ENCODE data around the gene ACADS. TPM values are rescaled to one million over a fixed set of nuclear protein-coding genes. Genes with fewer than 3 reads are reported as not detected.
"Not testable (repeated sequence)": the region's sequence is repeated elsewhere in the genome, so short reads cannot be mapped to it uniquely, and the experiment has no call there.

Gene ACADS
- total RNA-seq, 1 experiment from 2014 or later = 12.5 TPM

- no peaks in the 10 kb centered on the region for H3K27me3 Mint-ChIP-seq (ENCODE audit: insufficient read depth, unreplicated experiment)
- CTCF ChIA-PET = no interaction called here
- intact Hi-C loops (cut with micrococcal nuclease; ENCODE audit: unreplicated experiment) = loop anchor here (5.0 kb wide), 1 partner anchor 145 kb away; the partner anchor contains the start of gene POP5
These were observed 1.3 kb downstream of the ACADS start for GRCh38 chr12:120726961-120727360.

DNA sequence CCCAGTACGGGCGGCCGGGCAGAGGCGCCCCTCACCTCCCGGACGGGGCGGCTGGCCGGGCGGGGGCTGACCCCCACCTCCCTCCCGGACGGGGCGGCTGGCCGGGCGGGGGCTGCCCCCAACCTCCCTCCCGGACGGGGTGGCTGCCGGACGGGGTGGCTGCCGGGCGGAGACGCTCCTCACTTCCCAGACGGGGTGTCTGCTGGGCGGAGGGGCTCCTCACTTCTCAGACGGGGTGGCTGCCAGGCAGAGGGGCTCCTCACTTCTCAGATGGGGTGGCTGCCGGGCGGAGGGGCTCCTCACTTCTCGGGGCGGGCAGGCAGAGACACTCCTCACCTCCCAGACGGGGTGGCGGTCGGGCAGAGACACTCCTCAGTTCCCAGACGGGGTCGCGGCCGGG, 6.6 kb downstream of the ACADS start:
- DNase-seq; H3K4me3 ChIP-seq (ENCODE audit: low read depth, low read length); H3K36me3 ChIP-seq (ENCODE audit: control insufficient read depth, insufficient read depth, low read length); H3K4me1 ChIP-seq; BruUV-seq (replicated peaks); CTCF ChIA-PET; H3K9me3 Mint-ChIP-seq (ENCODE audit: unreplicated experiment); H3K4me3 Mint-ChIP-seq (ENCODE audit: unreplicated experiment); H3K27me3 Mint-ChIP-seq (ENCODE audit: insufficient read depth, unreplicated experiment); H3K9me3 ChIP-seq; H3K27me3 ChIP-seq (replicated peaks; ENCODE audit: control insufficient read depth, insufficient read depth, low read length); H3K27ac Mint-ChIP-seq (ENCODE audit: unreplicated experiment); intact Hi-C loops (cut with micrococcal nuclease; ENCODE audit: unreplicated experiment); POLR2A ChIA-PET; H3K4me1 Mint-ChIP-seq (ENCODE audit: low read depth, unreplicated experiment): not testable (repeated sequence)
- peaks cover 18% of the 10 kb centered on the region for H3K36me3 Mint-ChIP-seq (ENCODE audit: insufficient read depth, unreplicated experiment)

More at GRCh38 chr12:120726961-120727360, 1.3 kb downstream of the ACADS start:
- peaks cover 3% of the 10 kb centered on the region for H3K36me3 ChIP-seq (ENCODE audit: control insufficient read depth, insufficient read depth, low read length)
- no peaks in the 10 kb centered on the region for H3K4me1 ChIP-seq
- Mint-ChIP-seq H3K4me3 (ENCODE audit: unreplicated experiment) (no peak overlapping the region), H3K4me1 (ENCODE audit: low read depth, unreplicated experiment) (peaks cover 8% of the 10 kb centered on the region), H3K27ac (ENCODE audit: unreplicated experiment) (no peak overlapping the region), H3K9me3 (ENCODE audit: unreplicated experiment) (no peaks in the 10 kb centered on the region), H3K36me3 (ENCODE audit: insufficient read depth, unreplicated experiment) (peaks cover 35% of the 10 kb centered on the region)
- H3K27me3 ChIP-seq (replicated peaks; ENCODE audit: control insufficient read depth, insufficient read depth, low read length) = no peaks in the 10 kb centered on the region
- DNase-seq = no peak
- no peak overlapping the region for H3K4me3 ChIP-seq (ENCODE audit: low read depth, low read length)
- POLR2A ChIA-PET = no interaction called here
- H3K9me3 ChIP-seq = no peaks in the 10 kb centered on the region
- no peak for TF ChIP-seq CTCF (IDR thresholded peaks at IDR 0.05; ENCODE audit: insufficient read depth in 1 of 2, low read depth in 1 of 2, low read length in 1 of 2, severe bottlenecking in 1 of 2, unreplicated experiment in 1 of 2)
- no TSS peak for BruUV-seq (replicated peaks)

- POLR2A ChIA-PET = no interaction called here
- no peaks in the 10 kb centered on the region for H3K4me1 ChIP-seq
- TF ChIP-seq CTCF (IDR thresholded peaks at IDR 0.05; ENCODE audit: insufficient read depth in 1 of 2, low read depth in 1 of 2, low read length in 1 of 2, severe bottlenecking in 1 of 2, unreplicated experiment in 1 of 2) = no peak
- intact Hi-C loops (cut with micrococcal nuclease; ENCODE audit: unreplicated experiment) = no loop called here
- no peaks in the 10 kb centered on the region for H3K27me3 ChIP-seq (replicated peaks; ENCODE audit: control insufficient read depth, insufficient read depth, low read length)
- Mint-ChIP-seq H3K27ac (ENCODE audit: unreplicated experiment) (no peak overlapping the region), H3K4me3 (ENCODE audit: unreplicated experiment) (no peak overlapping the region), H3K27me3 (ENCODE audit: insufficient read depth, unreplicated experiment) (no peaks in the 10 kb centered on the region), H3K36me3 (ENCODE audit: insufficient read depth, unreplicated experiment) (peaks cover 18% of the 10 kb centered on the region), H3K9me3 (ENCODE audit: unreplicated experiment) (no peaks in the 10 kb centered on the region), H3K4me1 (ENCODE audit: low read depth, unreplicated experiment) (no peaks in the 10 kb centered on the region)
- no peak overlapping the region for H3K4me3 ChIP-seq (ENCODE audit: low read depth, low read length)
- H3K9me3 ChIP-seq = no peaks in the 10 kb centered on the region
- no peaks in the 10 kb centered on the region; the same call in 1 of the 2 replicates for H3K36me3 ChIP-seq (ENCODE audit: control insufficient read depth, insufficient read depth, low read length)
- CTCF ChIA-PET = no interaction called here
- DNase-seq = no peak
- BruUV-seq (replicated peaks) = no TSS peak
These were observed 7.9 kb downstream of the ACADS start for GRCh38 chr12:120733574-120733973.

GRCh38 chr12:120734210-120734609, 8.6 kb downstream of the ACADS start:
- H3K27ac Mint-ChIP-seq (ENCODE audit: unreplicated experiment) = no peak overlapping the region
- intact Hi-C loops (cut with micrococcal nuclease; ENCODE audit: unreplicated experiment) = no loop called here

More at GRCh38 chr12:120734210-120734609, 8.6 kb downstream of the ACADS start:
- DNase-seq = no peak
- Mint-ChIP-seq H3K27me3 (ENCODE audit: insufficient read depth, unreplicated experiment) (no peaks in the 10 kb centered on the region), H3K36me3 (ENCODE audit: insufficient read depth, unreplicated experiment) (peaks cover 17% of the 10 kb centered on the region), H3K4me3 (ENCODE audit: unreplicated experiment) (no peak overlapping the region), H3K9me3 (ENCODE audit: unreplicated experiment) (no peaks in the 10 kb centered on the region), H3K4me1 (ENCODE audit: low read depth, unreplicated experiment) (no peaks in the 10 kb centered on the region)
- POLR2A ChIA-PET = no interaction called here
- BruUV-seq (replicated peaks) = no TSS peak
- H3K27me3 ChIP-seq (replicated peaks; ENCODE audit: control insufficient read depth, insufficient read depth, low read length) = no peaks in the 10 kb centered on the region
- no peak overlapping the region for H3K4me3 ChIP-seq (ENCODE audit: low read depth, low read length)
- CTCF ChIA-PET = no interaction called here
- no peaks in the 10 kb centered on the region for H3K9me3 ChIP-seq
- no peaks in the 10 kb centered on the region for H3K4me1 ChIP-seq
- H3K36me3 ChIP-seq (ENCODE audit: control insufficient read depth, insufficient read depth, low read length) = no peaks in the 10 kb centered on the region
- no peak for TF ChIP-seq CTCF (IDR thresholded peaks at IDR 0.05; ENCODE audit: insufficient read depth in 1 of 2, low read depth in 1 of 2, low read length in 1 of 2, severe bottlenecking in 1 of 2, unreplicated experiment in 1 of 2)

Data from Caco-2 (cell line).